PFSK-1 (cell line): ENCODE measurements around the gene TPSD1.

ENCODE experiments used
- FOXP2 ChIP-seq: optimal IDR thresholded peaks from 2 replicates; pipeline ENCODE3; 2011; ENCODE audit warnings: borderline replicate concordance, control low read depth, inconsistent platforms; ENCODE audit not compliant: insufficient read depth; ENCODE audit errors: extremely low read length, extremely low read depth
- POLR2AphosphoS5 ChIP-seq: IDR thresholded peaks from 2 replicates; pipeline ENCODE4 v1.6.1; 2012; ENCODE audit warnings: low read depth, mild to moderate bottlenecking, control low read depth, low read length, moderate library complexity
- SIN3A ChIP-seq: IDR thresholded peaks from 2 replicates; pipeline ENCODE4 v1.6.1; 2012; ENCODE audit warnings: mild to moderate bottlenecking, low read length, moderate library complexity, borderline replicate concordance; ENCODE audit not compliant: insufficient read depth

- TF ChIP-seq POLR2AphosphoS5 (no peak), SIN3A (no peak), FOXP2 (no peak)
Measured at GRCh38 chr16:1277151-1277598, 21.3 kb downstream of the TPSD1 start.
